ENCODE data around the gene TWF2. TPM values are rescaled to one million over a fixed set of nuclear protein-coding genes. Genes with fewer than 3 reads are reported as not detected.

The TWF2 gene
- total and polyA plus RNA-seq, 2 of the 13 experiments (the other 11 are each of a cell fraction or from before 2014, with no cell fraction given): 45.5 to 108 TPM

GRCh38 chr3:52202384-52203077 is 36.4 kb downstream of the TWF2 start:
- Histone ChIP-seq H3K4me1 (ENCODE audit: insufficient read depth, low read length) (peaks cover 52% of the 10 kb centered on the region), H3K4me3 (replicated peaks in 1 of 3; ENCODE audit: insufficient read depth in 1 of 3, low read depth in 2 of 3, low read length in 3 of 3) (no peak overlapping the region), H3K4me2 (ENCODE audit: low read depth, low read length) (no peak overlapping the region), H3K9ac (ENCODE audit: insufficient read depth, low read depth, low read length) (no peak overlapping the region), H3K27ac (ENCODE audit: extremely low read length, insufficient read depth, low read length) (no peak overlapping the region), H3K36me3 (replicated peaks in 1 of 2; ENCODE audit: control insufficient read depth in 1 of 2, insufficient read depth in 2 of 2, low read length in 2 of 2) (peaks cover 12 to 62% of the 10 kb centered on the region in 2 experiments), H3K9me3 (ENCODE audit: low read length) (no peaks in the 10 kb centered on the region), H2AFZ (ENCODE audit: low read length) (no peak overlapping the region), H4K20me1 (ENCODE audit: insufficient read depth, low read length) (no peaks in the 10 kb centered on the region), H3K79me2 (ENCODE audit: insufficient read depth, low read length) (peaks cover 11% of the 10 kb centered on the region), H3K27me3 (ENCODE audit: control insufficient read depth in 1 of 2, insufficient read depth in 2 of 2, low read length in 2 of 2) (no peaks in the 10 kb centered on the region)
- ATAC-seq: no peak
- intact Hi-C loops (cut with micrococcal nuclease; ENCODE audit: unreplicated experiment): no loop called here
- no TSS peak for BruUV-seq (replicated peaks)
- no peak for TF ChIP-seq RAD51 (IDR thresholded peaks at IDR 0.05; ENCODE audit: borderline replicate concordance)
- TF ChIP-seq GATAD2A (CRISPR knock-in tag; IDR thresholded peaks at IDR 0.05): no peak
- TF ChIP-seq BCLAF1 (IDR thresholded peaks at IDR 0.05): no peak
- TF ChIP-seq, protein P1, sequence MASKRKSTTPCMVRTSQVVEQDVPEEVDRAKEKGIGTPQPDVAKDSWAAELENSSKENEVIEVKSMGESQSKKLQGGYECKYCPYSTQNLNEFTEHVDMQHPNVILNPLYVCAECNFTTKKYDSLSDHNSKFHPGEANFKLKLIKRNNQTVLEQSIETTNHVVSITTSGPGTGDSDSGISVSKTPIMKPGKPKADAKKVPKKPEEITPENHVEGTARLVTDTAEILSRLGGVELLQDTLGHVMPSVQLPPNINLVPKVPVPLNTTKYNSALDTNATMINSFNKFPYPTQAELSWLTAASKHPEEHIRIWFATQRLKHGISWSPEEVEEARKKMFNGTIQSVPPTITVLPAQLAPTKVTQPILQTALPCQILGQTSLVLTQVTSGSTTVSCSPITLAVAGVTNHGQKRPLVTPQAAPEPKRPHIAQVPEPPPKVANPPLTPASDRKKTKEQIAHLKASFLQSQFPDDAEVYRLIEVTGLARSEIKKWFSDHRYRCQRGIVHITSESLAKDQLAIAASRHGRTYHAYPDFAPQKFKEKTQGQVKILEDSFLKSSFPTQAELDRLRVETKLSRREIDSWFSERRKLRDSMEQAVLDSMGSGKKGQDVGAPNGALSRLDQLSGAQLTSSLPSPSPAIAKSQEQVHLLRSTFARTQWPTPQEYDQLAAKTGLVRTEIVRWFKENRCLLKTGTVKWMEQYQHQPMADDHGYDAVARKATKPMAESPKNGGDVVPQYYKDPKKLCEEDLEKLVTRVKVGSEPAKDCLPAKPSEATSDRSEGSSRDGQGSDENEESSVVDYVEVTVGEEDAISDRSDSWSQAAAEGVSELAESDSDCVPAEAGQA (IDR thresholded peaks at IDR 0.05; ENCODE audit: low read depth): no peak
- TF ChIP-seq, protein P1 (CRISPR knock-in tag; IDR thresholded peaks at IDR 0.05; ENCODE audit: borderline replicate concordance): no peak
- no peak for TF ChIP-seq NKX3-1 (CRISPR knock-in tag; IDR thresholded peaks at IDR 0.05)
- TF ChIP-seq RARG (CRISPR knock-in tag; IDR thresholded peaks at IDR 0.05; ENCODE audit: low read depth): no peak
- TF ChIP-seq ZNF589 (CRISPR knock-in tag; conservative IDR thresholded peaks at IDR 0.05): no peak
- no peak for TF ChIP-seq PCBP1 (IDR thresholded peaks at IDR 0.05; ENCODE audit: borderline replicate concordance, low read depth, low read length)
- TF ChIP-seq ZBTB39 (CRISPR knock-in tag; IDR thresholded peaks at IDR 0.05): no peak
- no peak for TF ChIP-seq NFIC (IDR thresholded peaks at IDR 0.05; ENCODE audit: low read length)
- TF ChIP-seq XRCC5 (optimal IDR thresholded peaks at IDR 0.05; ENCODE audit: low read length): no peak
- no peak for TF ChIP-seq ZNF569 (CRISPR knock-in tag; IDR thresholded peaks at IDR 0.05; ENCODE audit: borderline replicate concordance)
- no peak for TF ChIP-seq ZNF10 (CRISPR knock-in tag; IDR thresholded peaks at IDR 0.05; ENCODE audit: borderline replicate concordance, low read depth)
- ChIA-PET POLR2A (interaction anchor here (2.1 kb wide), 1 partner anchor 25 kb away, joined by 5 read pairs; no protein-coding TSS in a partner anchor), CTCF (ENCODE audit: low intra/inter-chr PET ratio, low total read pairs) (no interaction called here)
- in situ Hi-C loops (cut with HindIII; ENCODE audit: extremely low pct_ligation_motif_present, low pct_unique_long_range_greater_than_20kb): no loop called here
- 99% methylated on average over 4 of the region's 4 CpGs for WGBS (ENCODE audit: low lambda C conversion rate)
- no peak for DNase-seq (ENCODE audit: low spot score)
- FAIRE-seq: no peak
